GM23338 (cell line): Measurements from ENCODE around the gene WNT9A. TPM values are rescaled to one million over a fixed set of nuclear protein-coding genes. Genes with fewer than 3 reads are reported as not detected.

Experiments used
- ATAC-seq: fragments of 200-7000 bp; cut with Tn5 transposase; 3 replicates; pipeline ENCODE4 v1.9.1; 2020
- DNase-seq: peaks from one replicate; pipeline ENCODE4 v3.0.0-alpha.2; 2015; ENCODE audit warnings: low spot score
- H2AFZ ChIP-seq: fragments of 200-600 bp; sonication (generic); 2 replicates; pipeline ENCODE4 v1.8.0; 2016; ENCODE audit warnings: antibody characterized with exemption, mild to moderate bottlenecking, moderate library complexity
- H3F3A ChIP-seq: fragments of 200-600 bp; sonication (generic); replicated peaks from 2 replicates; pipeline ENCODE4 v1.8.0; 2017; ENCODE audit warnings: antibody characterized with exemption, mixed run types, low read depth
- H3K27ac ChIP-seq: fragments of 200-600 bp; sonication (generic); 2 replicates; pipeline ENCODE4 v1.6.1; 2016; ENCODE audit warnings: low read depth
- H3K27me3 ChIP-seq: fragments of 200-600 bp; sonication (generic); 2 replicates; pipeline ENCODE4 v1.8.0; 2016; ENCODE audit warnings: mild to moderate bottlenecking, mixed run types, moderate library complexity; ENCODE audit not compliant: insufficient read depth
- H3K36me3 ChIP-seq: fragments of 200-600 bp; sonication (generic); 2 replicates; pipeline ENCODE4 v1.8.0; 2016; ENCODE audit warnings: mild to moderate bottlenecking; ENCODE audit not compliant: insufficient read depth
- H3K4me1 ChIP-seq: fragments of 200-600 bp; sonication (generic); 2 replicates; pipeline ENCODE4 v1.8.0; 2016; ENCODE audit warnings: mild to moderate bottlenecking, moderate library complexity; ENCODE audit not compliant: insufficient read depth
- H3K4me2 ChIP-seq: fragments of 200-600 bp; sonication (generic); 2 replicates; pipeline ENCODE4 v1.7.1; 2017; ENCODE audit warnings: mixed run types
- H3K4me3 ChIP-seq: fragments of 200-600 bp; sonication (generic); 2 replicates; pipeline ENCODE4 v1.6.1; 2016; ENCODE audit warnings: mixed run types
- H3K79me2 ChIP-seq: fragments of 200-600 bp; sonication (generic); replicated peaks from 2 replicates; pipeline ENCODE4 v1.8.0; 2017; ENCODE audit warnings: mild to moderate bottlenecking; ENCODE audit not compliant: insufficient read depth
- H3K9me2 ChIP-seq: fragments of 200-600 bp; sonication (generic); 2 replicates; pipeline ENCODE4 v1.8.0; 2017; ENCODE audit not compliant: insufficient read depth
- H4K20me1 ChIP-seq: fragments of 200-600 bp; sonication (generic); replicated peaks from 2 replicates; pipeline ENCODE4 v1.8.0; 2017; ENCODE audit warnings: mild to moderate bottlenecking; ENCODE audit not compliant: insufficient read depth
- H3K27ac Mint-ChIP-seq: 2 replicates; pipeline ENCODE4 v1.8.0; 2020; ENCODE audit warnings: inconsistent platforms, mild to moderate bottlenecking, moderate library complexity, mixed read lengths
- H3K27me3 Mint-ChIP-seq: 3 replicates; pipeline ENCODE4 v1.8.0; 2022; ENCODE audit warnings: low read depth, mild to moderate bottlenecking, moderate library complexity, mixed read lengths, inconsistent platforms; ENCODE audit not compliant: insufficient read depth, poor library complexity
- H3K36me3 Mint-ChIP-seq: 3 replicates; pipeline ENCODE4 v1.8.0; 2021; ENCODE audit warnings: low read depth, mild to moderate bottlenecking, inconsistent platforms, moderate library complexity, mixed read lengths
- H3K4me1 Mint-ChIP-seq: 3 replicates; pipeline ENCODE4 v1.8.0; 2020; ENCODE audit warnings: mild to moderate bottlenecking, inconsistent platforms, mixed read lengths
- H3K4me3 Mint-ChIP-seq: 3 replicates; pipeline ENCODE4 v1.8.0; 2021; ENCODE audit warnings: moderate library complexity, mild to moderate bottlenecking, inconsistent platforms, mixed read lengths
- H3K9me3 Mint-ChIP-seq: 3 replicates; pipeline ENCODE4 v1.8.0; 2020; ENCODE audit warnings: moderate library complexity, mild to moderate bottlenecking, inconsistent platforms, mixed read lengths
- CREB1 ChIP-seq: fragments of 250-450 bp; sonication (Bioruptor Pico); IDR thresholded peaks from 2 replicates; pipeline ENCODE4 v1.5.0; 2020; ENCODE audit warnings: low read depth, mild to moderate bottlenecking, moderate library complexity
- EZH2 ChIP-seq: fragments of 200-600 bp; sonication (generic); IDR thresholded peaks from one replicate; pipeline ENCODE4 v1.8.0; 2017; ENCODE audit warnings: antibody characterized with exemption, mild to moderate bottlenecking, low read depth; ENCODE audit not compliant: unreplicated experiment
- EZH2phosphoT487 ChIP-seq: fragments of 200-600 bp; sonication (generic); IDR thresholded peaks from one replicate; pipeline ENCODE4 v1.8.1; 2018; ENCODE audit warnings: antibody characterized with exemption; ENCODE audit not compliant: unreplicated experiment
- JUNB ChIP-seq: IDR thresholded peaks from one replicate; pipeline ENCODE4 v1.6.1; 2016; ENCODE audit warnings: antibody characterized with exemption; ENCODE audit not compliant: unreplicated experiment
- NANOG ChIP-seq: IDR thresholded peaks from 2 replicates; pipeline ENCODE4 v1.6.1; 2016; ENCODE audit warnings: antibody characterized with exemption, borderline replicate concordance
- POLR2AphosphoS5 ChIP-seq: IDR thresholded peaks from 2 replicates; pipeline ENCODE4 v1.6.1; 2016; ENCODE audit warnings: antibody characterized with exemption, low read depth
- STAT1 ChIP-seq: IDR thresholded peaks from one replicate; pipeline ENCODE4 v1.6.1; 2016; ENCODE audit warnings: antibody characterized with exemption; ENCODE audit not compliant: unreplicated experiment
- ZNF114 ChIP-seq: fragments of 250-450 bp; sonication (Bioruptor Pico); IDR thresholded peaks from 2 replicates; pipeline ENCODE4 v1.5.0; 2020; ENCODE audit warnings: mild to moderate bottlenecking, moderate library complexity
- ZNF331 ChIP-seq: fragments of 250-450 bp; sonication (Bioruptor Pico); IDR thresholded peaks from 2 replicates; pipeline ENCODE4 v1.5.0; 2020; ENCODE audit warnings: low read depth, mild to moderate bottlenecking, moderate library complexity
- polyA plus RNA-seq: library from polyadenylated mRNA; unstranded; fragments of >200 nt; fragmentation: Nextera tagmentation; extraction: Ambion mirVana; gene quantifications from 2 replicates; pipeline ENCODE4 v1.2.1, GENCODE V29; 2016
- total RNA-seq: library from RNA; depleted of rRNA; stranded (reverse); fragments of >200 nt; shearing (Covaris generic); gene quantifications from 2 replicates; pipeline ENCODE4 v1.2.3, GENCODE V29; 2014
- TF ChIP-seq, protein P1 (sequence below): fragments of 250-450 bp; sonication (Bioruptor Pico); IDR thresholded peaks from 2 replicates; pipeline ENCODE4 v1.5.0; 2020; ENCODE audit warnings: mild to moderate bottlenecking, moderate library complexity
- TF ChIP-seq, protein P2 (sequence below), 2 experiments: fragments of 200-600 bp in 1 of 2; sonication (generic) in 1 of 2; conservative IDR thresholded peaks; 2 replicates each; pipeline versions ENCODE4 v1.5.1 to v1.6.1; 2016 to 2017; ENCODE audit warnings: antibody characterized with exemption in 2 of 2, low read depth in 2 of 2, mild to moderate bottlenecking in 2 of 2, moderate library complexity in 1 of 2
- TF ChIP-seq, protein P3 (sequence below): IDR thresholded peaks from 2 replicates; pipeline ENCODE4 v1.6.1; 2016; ENCODE audit warnings: antibody characterized with exemption
- TF ChIP-seq, protein P4 (sequence below): IDR thresholded peaks from one replicate; pipeline ENCODE4 v1.6.1; 2018; ENCODE audit warnings: antibody characterized with exemption; ENCODE audit not compliant: unreplicated experiment

Gene WNT9A
- total and polyA plus RNA-seq, 2 experiments from 2014 or later, result 0.06 to 2.0 TPM

DNA sequence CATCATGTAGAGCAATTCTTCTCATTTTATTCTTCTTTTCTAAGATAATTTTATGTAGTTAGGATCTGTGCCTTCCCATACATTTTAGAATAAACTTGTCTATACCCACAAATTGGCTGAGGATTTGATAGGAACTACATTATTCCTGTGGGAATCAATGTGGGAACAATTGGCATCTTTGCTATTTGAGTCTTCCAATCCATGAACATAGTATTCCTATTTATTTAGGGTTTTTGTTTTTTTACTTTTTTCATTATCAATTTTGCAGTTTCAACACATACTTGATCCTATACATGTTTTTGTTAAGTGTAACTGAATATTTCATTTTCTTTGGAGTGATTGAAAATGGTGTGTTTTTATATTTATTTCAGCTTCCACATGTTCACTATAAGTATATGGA, 8.1 kb upstream of the WNT9A start:
- Histone ChIP-seq H3K4me2 (no peak overlapping the region), H4K20me1 (no peaks in the 10 kb centered on the region), H2AFZ (no peak overlapping the region), H3K4me1 (no peaks in the 10 kb centered on the region), H3F3A (no peaks in the 10 kb centered on the region), H3K79me2 (no peaks in the 10 kb centered on the region), H3K9me2 (no peaks in the 10 kb centered on the region), H3K27me3 (peaks cover 9% of the 10 kb centered on the region; the same call in 1 of the 2 replicates), H3K27ac (no peak overlapping the region), H3K4me3 (no peak overlapping the region), H3K36me3 (no peaks in the 10 kb centered on the region)
- H3K9me3 Mint-ChIP-seq, result peaks cover 7% of the 10 kb centered on the region; the same call in 1 of the 3 replicates
- DNase-seq, result no peak
- TF ChIP-seq CREB1 (CRISPR knock-in tag), result no peak
- no peak for TF ChIP-seq STAT1
- no peak for TF ChIP-seq JUNB
- TF ChIP-seq, protein P1, sequence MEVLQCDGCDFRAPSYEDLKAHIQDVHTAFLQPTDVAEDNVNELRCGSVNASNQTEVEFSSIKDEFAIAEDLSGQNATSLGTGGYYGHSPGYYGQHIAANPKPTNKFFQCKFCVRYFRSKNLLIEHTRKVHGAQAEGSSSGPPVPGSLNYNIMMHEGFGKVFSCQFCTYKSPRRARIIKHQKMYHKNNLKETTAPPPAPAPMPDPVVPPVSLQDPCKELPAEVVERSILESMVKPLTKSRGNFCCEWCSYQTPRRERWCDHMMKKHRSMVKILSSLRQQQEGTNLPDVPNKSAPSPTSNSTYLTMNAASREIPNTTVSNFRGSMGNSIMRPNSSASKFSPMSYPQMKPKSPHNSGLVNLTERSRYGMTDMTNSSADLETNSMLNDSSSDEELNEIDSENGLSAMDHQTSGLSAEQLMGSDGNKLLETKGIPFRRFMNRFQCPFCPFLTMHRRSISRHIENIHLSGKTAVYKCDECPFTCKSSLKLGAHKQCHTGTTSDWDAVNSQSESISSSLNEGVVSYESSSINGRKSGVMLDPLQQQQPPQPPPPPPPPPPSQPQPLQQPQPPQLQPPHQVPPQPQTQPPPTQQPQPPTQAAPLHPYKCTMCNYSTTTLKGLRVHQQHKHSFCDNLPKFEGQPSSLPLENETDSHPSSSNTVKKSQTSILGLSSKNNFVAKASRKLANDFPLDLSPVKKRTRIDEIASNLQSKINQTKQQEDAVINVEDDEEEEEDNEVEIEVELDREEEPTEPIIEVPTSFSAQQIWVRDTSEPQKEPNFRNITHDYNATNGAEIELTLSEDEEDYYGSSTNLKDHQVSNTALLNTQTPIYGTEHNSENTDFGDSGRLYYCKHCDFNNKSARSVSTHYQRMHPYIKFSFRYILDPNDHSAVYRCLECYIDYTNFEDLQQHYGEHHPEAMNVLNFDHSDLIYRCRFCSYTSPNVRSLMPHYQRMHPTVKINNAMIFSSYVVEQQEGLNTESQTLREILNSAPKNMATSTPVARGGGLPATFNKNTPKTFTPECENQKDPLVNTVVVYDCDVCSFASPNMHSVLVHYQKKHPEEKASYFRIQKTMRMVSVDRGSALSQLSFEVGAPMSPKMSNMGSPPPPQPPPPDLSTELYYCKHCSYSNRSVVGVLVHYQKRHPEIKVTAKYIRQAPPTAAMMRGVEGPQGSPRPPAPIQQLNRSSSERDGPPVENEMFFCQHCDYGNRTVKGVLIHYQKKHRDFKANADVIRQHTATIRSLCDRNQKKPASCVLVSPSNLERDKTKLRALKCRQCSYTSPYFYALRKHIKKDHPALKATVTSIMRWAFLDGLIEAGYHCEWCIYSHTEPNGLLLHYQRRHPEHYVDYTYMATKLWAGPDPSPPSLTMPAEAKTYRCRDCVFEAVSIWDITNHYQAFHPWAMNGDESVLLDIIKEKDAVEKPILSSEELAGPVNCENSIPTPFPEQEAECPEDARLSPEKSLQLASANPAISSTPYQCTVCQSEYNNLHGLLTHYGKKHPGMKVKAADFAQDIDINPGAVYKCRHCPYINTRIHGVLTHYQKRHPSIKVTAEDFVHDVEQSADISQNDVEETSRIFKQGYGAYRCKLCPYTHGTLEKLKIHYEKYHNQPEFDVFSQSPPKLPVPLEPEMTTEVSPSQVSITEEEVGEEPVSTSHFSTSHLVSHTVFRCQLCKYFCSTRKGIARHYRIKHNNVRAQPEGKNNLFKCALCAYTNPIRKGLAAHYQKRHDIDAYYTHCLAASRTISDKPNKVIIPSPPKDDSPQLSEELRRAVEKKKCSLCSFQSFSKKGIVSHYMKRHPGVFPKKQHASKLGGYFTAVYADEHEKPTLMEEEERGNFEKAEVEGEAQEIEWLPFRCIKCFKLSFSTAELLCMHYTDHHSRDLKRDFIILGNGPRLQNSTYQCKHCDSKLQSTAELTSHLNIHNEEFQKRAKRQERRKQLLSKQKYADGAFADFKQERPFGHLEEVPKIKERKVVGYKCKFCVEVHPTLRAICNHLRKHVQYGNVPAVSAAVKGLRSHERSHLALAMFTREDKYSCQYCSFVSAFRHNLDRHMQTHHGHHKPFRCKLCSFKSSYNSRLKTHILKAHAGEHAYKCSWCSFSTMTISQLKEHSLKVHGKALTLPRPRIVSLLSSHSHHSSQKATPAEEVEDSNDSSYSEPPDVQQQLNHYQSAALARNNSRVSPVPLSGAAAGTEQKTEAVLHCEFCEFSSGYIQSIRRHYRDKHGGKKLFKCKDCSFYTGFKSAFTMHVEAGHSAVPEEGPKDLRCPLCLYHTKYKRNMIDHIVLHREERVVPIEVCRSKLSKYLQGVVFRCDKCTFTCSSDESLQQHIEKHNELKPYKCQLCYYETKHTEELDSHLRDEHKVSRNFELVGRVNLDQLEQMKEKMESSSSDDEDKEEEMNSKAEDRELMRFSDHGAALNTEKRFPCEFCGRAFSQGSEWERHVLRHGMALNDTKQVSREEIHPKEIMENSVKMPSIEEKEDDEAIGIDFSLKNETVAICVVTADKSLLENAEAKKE (CRISPR knock-in tag), result no peak
- TF ChIP-seq, protein P2, sequence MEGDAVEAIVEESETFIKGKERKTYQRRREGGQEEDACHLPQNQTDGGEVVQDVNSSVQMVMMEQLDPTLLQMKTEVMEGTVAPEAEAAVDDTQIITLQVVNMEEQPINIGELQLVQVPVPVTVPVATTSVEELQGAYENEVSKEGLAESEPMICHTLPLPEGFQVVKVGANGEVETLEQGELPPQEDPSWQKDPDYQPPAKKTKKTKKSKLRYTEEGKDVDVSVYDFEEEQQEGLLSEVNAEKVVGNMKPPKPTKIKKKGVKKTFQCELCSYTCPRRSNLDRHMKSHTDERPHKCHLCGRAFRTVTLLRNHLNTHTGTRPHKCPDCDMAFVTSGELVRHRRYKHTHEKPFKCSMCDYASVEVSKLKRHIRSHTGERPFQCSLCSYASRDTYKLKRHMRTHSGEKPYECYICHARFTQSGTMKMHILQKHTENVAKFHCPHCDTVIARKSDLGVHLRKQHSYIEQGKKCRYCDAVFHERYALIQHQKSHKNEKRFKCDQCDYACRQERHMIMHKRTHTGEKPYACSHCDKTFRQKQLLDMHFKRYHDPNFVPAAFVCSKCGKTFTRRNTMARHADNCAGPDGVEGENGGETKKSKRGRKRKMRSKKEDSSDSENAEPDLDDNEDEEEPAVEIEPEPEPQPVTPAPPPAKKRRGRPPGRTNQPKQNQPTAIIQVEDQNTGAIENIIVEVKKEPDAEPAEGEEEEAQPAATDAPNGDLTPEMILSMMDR (conservative IDR thresholded peaks at IDR 0.05; ENCODE audit: low read depth in 2 of 2), result no peak
- TF ChIP-seq ZNF114 (CRISPR knock-in tag), result no peak
- TF ChIP-seq, protein P3, sequence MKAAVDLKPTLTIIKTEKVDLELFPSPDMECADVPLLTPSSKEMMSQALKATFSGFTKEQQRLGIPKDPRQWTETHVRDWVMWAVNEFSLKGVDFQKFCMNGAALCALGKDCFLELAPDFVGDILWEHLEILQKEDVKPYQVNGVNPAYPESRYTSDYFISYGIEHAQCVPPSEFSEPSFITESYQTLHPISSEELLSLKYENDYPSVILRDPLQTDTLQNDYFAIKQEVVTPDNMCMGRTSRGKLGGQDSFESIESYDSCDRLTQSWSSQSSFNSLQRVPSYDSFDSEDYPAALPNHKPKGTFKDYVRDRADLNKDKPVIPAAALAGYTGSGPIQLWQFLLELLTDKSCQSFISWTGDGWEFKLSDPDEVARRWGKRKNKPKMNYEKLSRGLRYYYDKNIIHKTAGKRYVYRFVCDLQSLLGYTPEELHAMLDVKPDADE, result no peak
- no peak for TF ChIP-seq NANOG
- TF ChIP-seq POLR2AphosphoS5, result no peak
- TF ChIP-seq ZNF331 (CRISPR knock-in tag), result no peak
- TF ChIP-seq EZH2phosphoT487, result no peak
- TF ChIP-seq, protein P4, sequence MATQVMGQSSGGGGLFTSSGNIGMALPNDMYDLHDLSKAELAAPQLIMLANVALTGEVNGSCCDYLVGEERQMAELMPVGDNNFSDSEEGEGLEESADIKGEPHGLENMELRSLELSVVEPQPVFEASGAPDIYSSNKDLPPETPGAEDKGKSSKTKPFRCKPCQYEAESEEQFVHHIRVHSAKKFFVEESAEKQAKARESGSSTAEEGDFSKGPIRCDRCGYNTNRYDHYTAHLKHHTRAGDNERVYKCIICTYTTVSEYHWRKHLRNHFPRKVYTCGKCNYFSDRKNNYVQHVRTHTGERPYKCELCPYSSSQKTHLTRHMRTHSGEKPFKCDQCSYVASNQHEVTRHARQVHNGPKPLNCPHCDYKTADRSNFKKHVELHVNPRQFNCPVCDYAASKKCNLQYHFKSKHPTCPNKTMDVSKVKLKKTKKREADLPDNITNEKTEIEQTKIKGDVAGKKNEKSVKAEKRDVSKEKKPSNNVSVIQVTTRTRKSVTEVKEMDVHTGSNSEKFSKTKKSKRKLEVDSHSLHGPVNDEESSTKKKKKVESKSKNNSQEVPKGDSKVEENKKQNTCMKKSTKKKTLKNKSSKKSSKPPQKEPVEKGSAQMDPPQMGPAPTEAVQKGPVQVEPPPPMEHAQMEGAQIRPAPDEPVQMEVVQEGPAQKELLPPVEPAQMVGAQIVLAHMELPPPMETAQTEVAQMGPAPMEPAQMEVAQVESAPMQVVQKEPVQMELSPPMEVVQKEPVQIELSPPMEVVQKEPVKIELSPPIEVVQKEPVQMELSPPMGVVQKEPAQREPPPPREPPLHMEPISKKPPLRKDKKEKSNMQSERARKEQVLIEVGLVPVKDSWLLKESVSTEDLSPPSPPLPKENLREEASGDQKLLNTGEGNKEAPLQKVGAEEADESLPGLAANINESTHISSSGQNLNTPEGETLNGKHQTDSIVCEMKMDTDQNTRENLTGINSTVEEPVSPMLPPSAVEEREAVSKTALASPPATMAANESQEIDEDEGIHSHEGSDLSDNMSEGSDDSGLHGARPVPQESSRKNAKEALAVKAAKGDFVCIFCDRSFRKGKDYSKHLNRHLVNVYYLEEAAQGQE, result no peak
- TF ChIP-seq EZH2, result no peak
- ATAC-seq, result no peak
- H3K27ac Mint-ChIP-seq, result no peak overlapping the region
- H3K27me3 Mint-ChIP-seq, result peaks cover 5% of the 10 kb centered on the region
- H3K4me3 Mint-ChIP-seq, result no peak overlapping the region
- no peaks in the 10 kb centered on the region for H3K36me3 Mint-ChIP-seq
- peaks cover 3% of the 10 kb centered on the region for H3K4me1 Mint-ChIP-seq
